ENCODE data around the gene GPHB5.
"Not testable (repeated sequence)": the region's sequence is repeated elsewhere in the genome, so short reads cannot be mapped to it uniquely, and the experiment has no call there.

GPHB5 gene

GRCh38 chr14:63295231-63295685 is 23.5 kb downstream of the GPHB5 start:
- no peak for DNase-seq (ENCODE audit: low read depth in 2 of 2)

DNA sequence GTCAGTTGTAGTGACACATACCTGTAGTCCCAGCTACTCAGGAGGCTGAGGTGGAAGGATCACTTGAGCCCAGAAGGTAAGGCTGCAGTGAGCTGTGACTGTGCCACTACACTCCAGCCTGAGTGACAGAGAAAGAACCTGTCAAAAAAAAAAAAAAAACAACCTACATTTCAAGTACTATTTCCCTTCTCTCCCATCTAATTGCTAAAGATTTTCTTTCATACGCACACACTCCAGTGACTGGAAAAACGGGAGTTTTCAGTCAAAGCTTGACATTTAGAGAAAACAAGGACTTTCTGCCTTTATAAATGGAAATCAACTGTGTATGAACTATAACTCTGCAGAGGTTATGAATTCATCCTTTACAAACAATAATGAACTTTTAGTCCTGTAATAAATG is 25.9 kb downstream of the GPHB5 start:
- DNase-seq (ENCODE audit: low read depth in 2 of 2) = no peak

DNA sequence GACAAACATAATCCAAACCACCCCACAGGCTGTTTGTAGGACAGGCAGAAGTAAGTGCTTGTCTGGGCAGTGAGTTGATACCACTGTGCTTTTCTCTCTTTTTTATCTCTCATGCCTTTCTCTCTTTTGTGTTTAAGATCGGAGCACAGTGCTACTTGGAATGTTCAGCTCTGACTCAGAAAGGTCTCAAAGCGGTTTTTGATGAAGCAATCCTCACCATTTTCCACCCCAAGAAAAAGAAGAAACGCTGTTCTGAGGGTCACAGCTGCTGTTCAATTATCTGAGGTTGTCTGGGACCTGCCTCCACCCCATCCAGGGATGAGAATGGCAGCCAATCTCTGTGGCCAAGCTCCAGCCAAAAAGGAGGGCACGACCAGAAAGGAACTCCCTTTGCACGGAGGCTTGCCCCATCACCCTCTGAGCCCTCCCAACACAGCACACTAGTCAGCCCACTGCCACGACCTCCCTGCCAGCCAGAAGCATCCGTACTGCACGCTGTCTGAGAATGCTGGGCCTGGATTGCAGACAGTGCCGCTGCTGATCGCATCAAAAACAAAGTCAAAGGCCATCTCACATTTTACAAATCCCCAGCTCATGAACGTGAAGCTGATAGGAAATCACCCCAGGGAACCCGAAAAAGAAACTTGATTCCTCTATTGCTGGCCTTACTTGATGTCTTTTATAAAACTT is 27.8 kb downstream of the GPHB5 start:
- DNase-seq (ENCODE audit: low read depth in 2 of 2) = no peak

DNA sequence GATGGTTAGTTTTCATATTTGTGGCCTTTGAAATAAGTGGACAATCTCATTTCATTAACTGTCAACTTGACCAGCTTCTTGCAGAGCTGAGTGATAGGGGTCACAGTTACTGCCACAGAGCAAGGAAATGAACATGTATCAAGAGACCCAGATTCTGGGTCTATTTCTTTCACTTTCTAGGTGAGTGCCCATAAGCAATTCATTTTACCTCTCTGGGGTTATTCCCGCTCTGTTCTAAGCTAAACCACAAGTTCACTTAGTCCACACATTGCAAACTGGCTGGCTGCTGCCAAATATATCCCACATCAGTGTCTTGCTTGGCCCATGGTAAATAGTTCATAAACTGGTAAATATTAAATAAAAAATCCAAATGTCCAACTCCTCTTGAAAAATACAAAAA is 29.9 kb downstream of the GPHB5 start:
- DNase-seq (ENCODE audit: low read depth in 2 of 2) = no peak

DNA sequence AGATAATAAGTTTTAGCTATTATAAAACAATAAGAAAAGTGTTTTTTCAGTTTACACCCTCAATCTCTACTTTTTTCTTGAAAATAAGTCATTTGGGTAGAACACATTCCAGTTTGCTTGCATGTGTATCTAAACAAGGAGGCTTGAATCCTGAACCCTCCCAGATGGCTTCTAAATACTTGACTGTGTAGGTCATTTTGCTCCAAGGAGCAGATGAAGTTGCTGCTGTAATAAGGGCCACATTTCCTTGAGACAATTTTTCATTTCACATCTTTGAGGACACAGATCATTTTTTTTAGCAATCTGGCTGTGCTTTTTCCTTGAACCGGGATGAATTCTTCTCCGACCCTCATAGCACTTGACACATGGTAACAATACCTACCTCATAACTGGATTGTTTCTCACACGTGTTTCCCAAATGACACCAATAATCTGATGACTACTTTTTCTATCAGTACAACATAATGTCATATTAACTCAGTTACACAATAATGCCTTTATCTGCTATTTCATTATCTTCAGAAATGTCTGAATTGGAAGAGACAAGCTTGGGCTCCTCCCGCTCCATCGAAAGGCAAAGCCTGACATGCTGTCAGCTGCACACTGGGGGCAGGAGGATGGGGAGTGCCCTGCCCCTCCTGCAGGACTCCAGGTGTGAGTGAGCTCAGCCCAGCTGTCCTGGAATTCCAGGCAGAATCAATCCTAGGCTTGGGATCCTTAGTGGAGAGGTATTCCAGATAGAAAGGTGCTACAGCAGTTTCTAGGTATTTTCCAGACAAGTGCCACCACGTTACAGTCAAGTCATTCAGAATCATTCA is 30.9 kb downstream of the GPHB5 start:
- DNase-seq (ENCODE audit: low read depth in 2 of 2) = no peak

DNA sequence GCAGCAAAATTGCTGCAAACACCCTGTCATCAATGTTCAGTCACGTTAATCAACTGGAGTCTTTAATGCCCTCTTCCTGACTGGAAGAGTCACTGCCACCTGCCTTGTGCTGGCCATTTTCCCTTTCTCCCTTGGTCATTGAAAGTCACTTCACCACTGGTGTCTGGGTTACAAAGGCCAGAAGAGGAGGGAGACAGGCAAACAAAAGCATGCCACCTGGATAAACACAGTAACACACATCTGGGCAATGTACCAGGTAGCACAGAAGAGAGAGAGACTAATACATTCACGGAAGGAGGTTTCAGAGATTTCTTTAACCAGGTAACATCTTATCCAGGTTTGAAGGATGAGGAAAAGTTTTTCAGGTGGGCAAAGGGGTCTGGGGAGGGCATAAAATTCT is 32.7 kb downstream of the GPHB5 start:
- DNase-seq (ENCODE audit: low read depth in 2 of 2) = no peak

DNA sequence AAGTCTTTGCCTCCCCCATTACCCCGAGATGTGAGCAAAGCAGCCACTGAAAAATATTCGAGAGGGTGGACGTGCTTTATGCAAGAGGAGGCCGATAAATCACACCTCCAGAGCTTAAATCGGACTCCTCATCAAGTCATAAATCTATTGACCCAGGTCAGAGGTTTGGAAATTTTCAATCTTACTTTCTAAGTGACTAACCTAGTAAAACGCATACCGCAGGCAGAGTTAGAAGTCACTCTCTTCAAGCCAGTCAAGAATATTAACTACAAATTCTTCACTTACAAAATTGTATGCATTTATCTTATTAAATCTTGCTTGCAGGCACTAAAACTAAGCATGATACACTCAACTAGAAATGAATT is 34.9 kb downstream of the GPHB5 start:
- DNase-seq (ENCODE audit: low read depth in 2 of 2) = no peak

DNA sequence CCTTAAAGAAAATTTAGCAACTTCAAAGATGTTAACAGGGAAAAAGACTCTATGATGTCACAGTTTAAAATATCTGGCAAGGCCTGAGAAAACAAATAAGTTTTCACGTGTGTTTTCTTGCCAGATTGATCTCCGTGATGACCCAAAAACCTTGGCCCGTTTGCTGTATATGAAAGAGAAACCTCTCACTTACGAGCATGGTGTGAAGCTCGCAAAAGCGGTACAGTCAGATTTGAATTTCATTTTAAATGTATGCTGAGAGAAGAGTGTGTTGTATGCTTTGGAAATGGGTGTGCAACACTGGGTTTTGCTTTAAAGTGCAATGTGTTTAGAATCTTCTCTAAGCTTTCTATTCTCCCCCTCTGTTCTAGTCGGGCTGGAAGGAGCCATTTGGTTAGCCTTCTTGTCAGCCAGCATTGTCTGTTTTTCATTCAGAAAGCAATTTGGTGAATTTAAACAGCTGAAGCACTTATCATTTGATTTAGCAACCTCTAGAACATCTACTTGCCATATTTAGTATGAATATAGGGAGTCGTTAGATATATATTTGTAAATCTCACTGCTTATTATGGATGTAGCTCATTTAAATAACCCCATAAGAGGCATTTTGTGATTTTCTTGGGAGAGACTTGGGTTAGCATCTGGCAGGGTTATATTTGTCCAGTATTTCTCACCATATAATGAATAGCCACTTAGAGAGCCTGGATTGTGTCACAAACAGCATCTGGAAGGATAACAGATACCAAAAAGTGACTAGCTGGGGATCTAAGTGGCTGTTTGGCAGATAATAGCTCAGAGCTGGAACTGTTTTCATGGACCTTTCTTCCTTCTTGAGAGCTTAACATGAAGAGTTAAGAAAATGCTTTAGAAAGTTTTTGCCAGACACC is 35.5 kb downstream of the GPHB5 start:
- no peak for DNase-seq (ENCODE audit: low read depth in 2 of 2)

DNA sequence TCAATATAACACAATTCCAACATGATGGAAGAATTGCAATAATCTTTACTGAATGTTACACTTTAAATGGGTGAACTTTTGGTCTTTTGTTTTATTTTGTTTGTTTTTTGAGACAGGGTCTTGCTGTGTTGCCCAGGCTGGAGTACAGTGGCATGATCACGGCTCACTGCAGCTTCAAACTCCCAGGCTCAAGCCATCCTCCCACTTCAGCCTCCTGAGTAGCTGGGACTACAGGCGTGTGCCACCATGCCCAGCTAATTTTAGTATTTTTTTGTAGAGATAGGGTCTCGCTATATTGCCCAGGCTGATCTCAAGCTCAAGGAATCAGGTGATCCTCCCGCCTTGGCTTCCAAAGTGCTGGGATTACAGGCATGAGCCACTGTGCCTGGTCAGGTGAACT is 38.8 kb downstream of the GPHB5 start:
- DNase-seq (ENCODE audit: low read depth in 2 of 2) = not testable (repeated sequence)

- DNase-seq (ENCODE audit: low read depth in 2 of 2) = no peak
Measured at GRCh38 chr14:63277591-63278183, 41.0 kb downstream of the GPHB5 start.

GRCh38 chr14:63276492-63277342 is 42.0 kb downstream of the GPHB5 start:
- no peak for DNase-seq (ENCODE audit: low read depth in 2 of 2)

DNA sequence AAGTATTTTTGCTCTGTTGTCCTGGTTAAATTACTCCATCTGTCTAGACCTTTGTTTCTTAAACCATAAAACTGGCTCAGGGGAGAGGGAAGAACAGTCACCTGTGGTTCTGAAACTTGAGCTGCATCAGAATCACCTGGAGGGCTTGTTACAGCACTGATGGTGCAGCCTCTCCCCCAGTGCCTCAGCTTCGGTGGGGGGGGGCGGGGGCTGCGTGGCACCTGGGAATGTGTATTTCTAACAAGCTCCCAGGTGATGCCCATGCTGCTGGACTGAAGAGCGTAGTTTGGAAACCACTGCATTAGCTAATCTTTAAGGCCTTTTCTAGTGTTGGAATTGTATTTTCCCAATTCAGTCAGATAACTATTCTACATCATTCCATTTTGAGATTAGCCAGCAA is 42.7 kb downstream of the GPHB5 start:
- DNase-seq (ENCODE audit: low read depth in 2 of 2) = no peak

GRCh38 chr14:63275611-63276010 is 43.1 kb downstream of the GPHB5 start:
- no peak for DNase-seq (ENCODE audit: low read depth in 2 of 2)

DNA sequence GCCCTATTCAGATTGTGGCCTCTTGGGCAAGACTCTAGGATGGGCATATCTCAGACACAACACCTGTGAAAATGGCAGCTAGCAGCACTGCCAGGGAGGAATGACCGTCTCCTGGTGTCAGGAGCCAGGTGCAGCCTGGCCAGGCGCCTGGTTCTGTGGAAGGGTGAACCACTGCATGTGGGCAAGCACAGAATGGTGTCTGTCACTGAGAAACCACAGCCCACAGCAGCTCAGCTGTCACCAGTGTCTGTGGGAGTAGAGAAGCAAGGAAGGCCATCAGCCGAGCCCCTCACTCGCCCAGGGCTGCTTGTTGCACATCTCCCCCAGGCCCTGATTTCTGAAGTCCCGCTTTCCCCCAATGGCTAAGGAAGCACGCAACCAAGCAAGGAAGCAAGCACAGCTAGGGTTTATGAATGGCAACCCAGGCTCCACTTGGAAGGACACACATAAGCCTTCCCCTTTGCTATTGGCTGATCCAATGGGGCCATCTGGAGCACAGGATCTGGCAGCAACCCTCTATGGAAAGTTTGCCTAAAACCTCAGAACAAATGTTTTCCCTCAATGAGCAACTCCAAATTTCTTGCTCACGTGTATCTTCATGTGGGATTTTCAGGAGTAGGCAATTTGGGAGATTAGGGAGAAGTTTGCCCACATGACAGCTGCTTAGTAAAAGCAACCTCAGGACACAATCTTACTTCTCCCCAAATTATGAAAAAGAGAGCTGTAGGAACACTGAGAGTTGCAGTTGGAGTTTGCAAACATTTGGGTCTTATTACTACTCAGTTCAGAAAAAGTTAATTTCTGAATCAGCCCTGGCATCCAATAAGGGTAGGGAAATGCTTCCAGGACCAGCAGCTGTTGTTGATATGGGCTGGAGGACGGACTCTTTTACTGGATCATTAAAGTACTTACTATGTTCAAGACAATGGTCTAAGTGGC is 44.7 kb downstream of the GPHB5 start:
- DNase-seq (ENCODE audit: low read depth in 2 of 2) = no peak

DNA sequence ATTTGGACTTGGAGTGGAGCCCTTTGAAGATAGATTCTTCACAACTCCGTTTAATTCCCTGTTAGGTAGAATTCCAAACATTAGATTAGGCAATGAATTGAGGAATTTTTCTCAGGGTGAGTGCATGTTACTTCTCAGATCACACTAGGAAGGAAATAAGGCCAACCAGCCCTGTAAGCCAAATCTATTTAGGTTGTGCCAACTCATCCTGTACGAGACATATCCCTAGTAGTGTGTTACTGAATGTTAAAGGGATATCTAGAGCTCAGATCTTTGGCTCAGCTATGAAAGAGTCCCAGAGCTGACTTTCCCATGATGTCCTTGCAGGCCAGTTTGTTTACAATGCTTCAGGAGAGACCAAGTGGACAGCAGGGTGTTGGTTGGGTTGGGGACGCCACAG is 45.6 kb downstream of the GPHB5 start:
- no peak for DNase-seq (ENCODE audit: low read depth in 2 of 2)

DNA sequence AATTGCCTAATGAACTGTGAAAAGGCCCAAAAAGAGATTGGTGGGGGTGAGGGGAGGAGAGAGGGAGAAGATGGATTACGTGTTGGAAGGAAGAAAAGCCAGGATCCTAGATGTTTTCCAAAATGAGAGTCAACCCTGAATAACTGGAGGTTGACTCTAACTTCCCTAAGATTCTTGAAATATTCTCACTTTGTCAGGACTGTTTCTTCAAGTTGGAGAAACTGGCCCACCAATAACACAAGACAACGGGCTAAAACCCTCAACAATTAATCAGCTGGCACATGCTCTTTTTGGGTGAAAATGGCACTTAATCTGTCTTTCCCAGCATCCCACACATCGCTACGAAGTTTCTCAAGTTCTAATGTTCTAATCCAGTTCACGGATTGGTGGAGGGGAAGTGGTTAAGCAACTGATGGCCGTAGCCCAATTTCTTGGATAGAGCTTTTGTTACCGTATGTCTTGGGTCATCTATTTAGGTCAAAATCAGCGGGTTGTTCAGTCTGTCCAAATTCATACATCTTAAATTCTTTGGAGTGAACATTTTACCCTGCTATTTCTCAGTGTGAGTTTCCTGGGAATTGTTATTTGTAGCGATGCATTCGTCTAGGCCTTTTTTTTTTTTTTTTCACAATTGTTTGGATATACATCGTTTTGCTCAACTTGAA is 49.0 kb downstream of the GPHB5 start:
- no peak for DNase-seq (ENCODE audit: low read depth in 2 of 2)

DNA sequence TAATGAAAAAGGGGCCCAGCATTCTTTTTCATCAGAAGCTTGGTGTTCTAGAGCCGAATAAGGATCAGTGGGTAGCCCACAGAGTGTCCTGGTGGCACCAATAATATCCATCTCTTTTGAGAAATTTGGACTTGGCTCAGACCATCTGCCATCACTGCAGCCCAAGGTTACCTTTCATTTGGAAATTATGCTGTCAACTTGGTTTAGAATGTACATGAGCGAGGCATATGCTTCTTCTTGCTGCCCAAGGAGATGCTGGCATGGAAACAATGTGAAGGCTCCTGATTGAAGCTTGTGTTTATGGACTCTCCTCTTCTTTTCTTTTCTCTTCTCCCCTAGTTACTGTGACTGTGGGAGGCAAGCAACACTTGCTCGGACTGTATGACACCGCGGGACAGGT is 50.0 kb downstream of the GPHB5 start:
- no peak for DNase-seq (ENCODE audit: low read depth in 2 of 2)

GRCh38 chr14:63267171-63267570 is 51.6 kb downstream of the GPHB5 start:
- no peak for DNase-seq (ENCODE audit: low read depth in 2 of 2)

GRCh38 chr14:63266106-63266505 is 52.6 kb downstream of the GPHB5 start:
- DNase-seq (ENCODE audit: low read depth in 2 of 2) = no peak

Data from stimulated activated CD8-positive, alpha-beta memory T cell treated with anti-CD3 and anti-CD28 coated beads, Interleukin-15, amount 100 ng/mL, for 4 hours (primary cell).